Right ventricle myocardium superior (tissue), 1 donor: ENCODE data around the gene PHF19. TPM values are rescaled to one million over a fixed set of nuclear protein-coding genes. Genes with fewer than 3 reads are reported as not detected.

Experiments
- ATAC-seq: fragments of 200-7000 bp; cut with Tn5 transposase; one replicate; pipeline ENCODE4 v1.9.1; 2020; ENCODE audit warnings: mild to moderate bottlenecking; ENCODE audit not compliant: poor library complexity
- DNase-seq: peaks from one replicate; pipeline ENCODE4 v3.0.0-alpha.2; 2020
- intact Hi-C: fragments of 100-400 bp; cut with DNase I; formaldehyde crosslinking; loops from one replicate; pipeline ENCODE4 v1.11.2; 2022
- total RNA-seq: library from RNA; stranded (reverse); fragmentation: NEBNext Ultra II Directional; extraction: Animal tissue kit (Norgen Biotek cat#: 25700); gene quantifications from one replicate; pipeline ENCODE4 v1.2.1, GENCODE V29; 2021
- donor health status: DM: no; HTN: yes; CAD: no; lungs with severe emphysema.

PHF19 gene
- total RNA-seq, 1 donor from 2014 or later, result 11.9 TPM

- ATAC-seq (no peak), DNase-seq (no peak)
- intact Hi-C loops, result no loop called here
Measured at GRCh38 chr9:120895951-120896350, 19.0 kb upstream of the PHF19 start.

DNA sequence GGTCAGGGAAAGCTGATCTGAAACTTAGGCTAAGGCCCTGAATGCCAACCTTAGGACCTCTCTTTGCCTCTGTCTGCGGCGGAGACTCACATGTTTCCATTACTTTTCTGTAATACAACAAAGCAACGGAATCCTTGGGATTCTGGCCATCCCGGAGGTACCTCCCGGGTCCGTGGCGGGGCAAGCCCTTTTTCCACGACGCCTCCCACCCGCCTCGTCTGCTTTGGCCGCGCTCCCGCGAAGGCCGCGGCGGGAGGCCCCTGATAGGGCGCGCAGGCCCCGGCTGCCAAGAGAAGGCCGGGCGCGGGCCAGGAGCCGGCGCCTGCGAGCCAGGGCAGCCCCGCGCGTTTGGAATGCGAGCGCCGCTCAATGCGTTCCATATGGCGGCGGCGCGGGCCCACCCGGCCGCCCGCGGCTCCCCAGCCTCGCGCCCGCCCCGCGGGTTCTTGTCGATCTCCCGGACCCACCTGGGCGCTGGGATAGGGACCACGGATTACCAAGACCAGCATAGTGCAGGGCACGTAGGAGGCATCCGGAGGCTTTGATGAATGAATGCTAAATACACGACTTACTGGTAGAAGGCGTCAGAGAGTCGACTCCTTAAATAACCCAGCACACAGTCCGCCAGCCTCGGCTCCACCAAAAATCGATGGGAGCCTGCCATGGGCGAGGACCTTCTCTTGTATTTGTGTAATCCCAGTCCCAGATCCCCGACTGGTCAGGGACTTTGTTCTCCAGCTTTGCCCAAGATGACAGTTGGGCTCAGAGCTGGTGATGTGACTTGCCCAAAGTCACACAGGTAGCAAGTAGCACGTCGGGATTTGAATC is 17.5 kb upstream of the PHF19 start:
- ATAC-seq, result peak; percentile 91
- DNase-seq, result peak; percentile 73

GRCh38 chr9:120893611-120894307 is 16.8 kb upstream of the PHF19 start:
- DNase-seq, result no peak
- intact Hi-C loops, result no loop called here
- ATAC-seq, result no peak

More for the DNA sequence above, 17.5 kb upstream of the PHF19 start:
- intact Hi-C loops, result no loop called here

DNA sequence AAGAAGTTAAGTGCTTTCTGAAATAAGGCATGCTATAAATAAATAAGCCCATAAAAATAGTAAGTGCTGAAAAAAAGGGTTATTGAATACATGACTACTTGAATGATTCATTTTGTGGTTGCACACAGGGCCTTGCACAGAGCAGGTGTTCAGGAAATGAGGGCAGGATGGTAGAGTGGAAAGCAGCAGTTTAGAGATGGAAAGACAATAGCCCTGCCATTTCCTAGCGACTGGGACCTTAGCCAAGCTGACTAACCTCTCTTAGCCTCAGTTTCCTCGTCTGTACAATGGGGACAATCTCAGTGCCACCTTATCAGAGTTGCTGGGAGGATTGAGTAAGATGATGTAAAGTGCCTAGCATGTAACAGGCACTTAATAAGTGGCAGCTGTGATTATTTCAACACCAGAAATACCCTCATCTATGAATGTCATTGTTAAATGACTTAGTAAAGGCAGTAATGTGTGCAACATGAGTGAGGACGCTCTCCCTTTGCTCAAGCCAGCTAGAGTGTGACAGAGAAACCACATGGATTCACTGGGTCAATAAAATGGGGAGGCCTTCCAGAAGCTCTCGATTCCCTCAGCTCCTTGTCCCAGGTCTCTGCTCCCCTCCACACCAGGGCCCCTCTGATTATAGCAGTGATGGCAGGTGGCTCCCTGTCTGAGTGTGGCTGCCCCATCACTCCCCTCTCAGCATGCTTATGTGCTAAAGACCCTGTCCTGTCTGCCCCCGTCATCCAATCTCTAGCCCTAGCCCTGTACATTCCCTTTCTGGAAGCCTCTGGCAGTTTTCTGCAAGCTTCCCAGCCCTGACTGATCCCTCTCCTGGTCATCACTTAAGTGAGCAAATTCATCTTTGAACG is 16.0 kb upstream of the PHF19 start:
- no peak for ATAC-seq
- DNase-seq, result no peak
- intact Hi-C loops, result no loop called here

- no peak for DNase-seq
Measured at GRCh38 chr9:120891884-120892747, 15.1 kb upstream of the PHF19 start.

DNA sequence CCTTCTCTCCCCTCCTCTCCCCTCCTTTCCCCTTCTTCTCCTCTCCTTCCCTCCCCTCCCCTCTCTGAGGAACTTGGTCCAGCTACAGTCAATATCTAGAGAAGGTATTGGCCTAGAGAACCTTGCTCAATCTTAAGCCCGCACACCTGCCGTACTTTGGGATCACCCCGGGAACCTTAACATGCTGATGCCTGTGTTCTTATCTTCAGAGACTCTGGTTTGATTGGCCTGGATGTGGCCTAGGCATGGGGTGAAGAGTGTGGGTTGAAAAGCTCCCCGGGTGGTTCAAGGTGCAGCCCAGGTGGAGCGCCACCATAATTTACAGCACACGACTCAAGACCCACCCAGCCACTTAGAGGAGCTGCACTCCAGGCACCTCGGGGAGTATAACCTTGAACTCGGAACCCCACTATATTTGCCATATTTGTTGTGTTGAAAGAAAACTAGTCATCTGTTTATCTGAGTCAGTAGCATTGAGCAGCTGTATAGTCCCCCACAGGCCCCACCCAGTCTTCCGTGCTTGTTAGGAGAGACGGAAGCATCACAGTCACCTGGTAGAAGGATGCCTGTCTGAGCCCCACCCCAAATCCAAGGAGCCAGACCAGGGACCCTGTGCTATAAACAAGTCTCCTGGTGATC is 14.4 kb upstream of the PHF19 start:
- intact Hi-C loops, result no loop called here
- ATAC-seq (no peak), DNase-seq (no peak)

More at GRCh38 chr9:120891884-120892747, 15.1 kb upstream of the PHF19 start:
- ATAC-seq, result no peak
- intact Hi-C loops, result no loop called here

DNA sequence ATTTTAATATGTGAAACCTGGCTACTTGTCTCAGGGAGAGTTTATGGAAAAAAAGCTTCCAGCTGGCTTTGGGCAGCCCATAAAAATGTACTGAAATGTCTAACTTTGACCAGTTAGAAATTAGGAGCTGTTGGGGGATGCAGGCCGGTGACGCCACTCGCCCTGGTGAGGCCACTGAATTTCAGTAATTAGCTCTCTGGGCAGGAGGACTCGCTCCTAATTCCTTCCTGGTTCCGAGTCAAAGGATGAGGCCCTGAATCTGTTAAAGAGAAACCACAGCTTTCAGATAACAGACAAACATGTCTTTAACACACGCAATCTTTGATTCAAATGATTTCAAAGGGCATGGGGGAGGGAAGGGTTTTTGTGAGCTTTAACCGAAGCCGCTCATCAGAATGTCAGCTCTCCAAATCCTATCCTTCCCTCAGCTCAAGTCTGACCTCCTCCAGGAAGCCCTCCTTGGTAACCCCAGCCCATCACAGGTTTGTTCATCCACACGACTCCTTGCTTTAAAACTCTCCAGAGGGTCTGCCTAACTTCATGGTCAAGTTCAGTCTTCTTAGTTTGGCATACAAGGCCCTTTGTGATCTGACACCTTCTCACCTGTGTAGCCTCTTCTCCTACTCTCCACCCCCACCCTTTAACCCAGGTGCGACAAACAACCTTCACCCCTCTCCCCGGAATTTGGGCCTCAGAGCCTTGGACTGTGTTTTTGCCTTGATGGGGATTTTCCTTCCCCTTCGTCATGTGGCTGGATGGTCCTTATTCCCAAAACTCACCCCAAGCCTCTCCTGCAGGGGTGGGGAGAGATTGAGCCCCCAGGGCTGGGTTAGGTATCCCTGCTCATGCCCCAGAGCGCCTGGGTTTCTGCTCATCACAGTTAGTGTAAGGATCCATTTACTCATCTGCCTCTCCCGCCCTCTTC is 13.6 kb upstream of the PHF19 start:
- intact Hi-C loops, result no loop called here
- ATAC-seq, result no peak
- DNase-seq, result no peak

GRCh38 chr9:120889606-120890271 is 12.8 kb upstream of the PHF19 start:
- no peak for ATAC-seq
- intact Hi-C loops, result no loop called here
- no peak for DNase-seq

GRCh38 chr9:120888626-120889025 is 11.6 kb upstream of the PHF19 start:
- intact Hi-C loops, result no loop called here
- ATAC-seq (no peak), DNase-seq (no peak)

DNA sequence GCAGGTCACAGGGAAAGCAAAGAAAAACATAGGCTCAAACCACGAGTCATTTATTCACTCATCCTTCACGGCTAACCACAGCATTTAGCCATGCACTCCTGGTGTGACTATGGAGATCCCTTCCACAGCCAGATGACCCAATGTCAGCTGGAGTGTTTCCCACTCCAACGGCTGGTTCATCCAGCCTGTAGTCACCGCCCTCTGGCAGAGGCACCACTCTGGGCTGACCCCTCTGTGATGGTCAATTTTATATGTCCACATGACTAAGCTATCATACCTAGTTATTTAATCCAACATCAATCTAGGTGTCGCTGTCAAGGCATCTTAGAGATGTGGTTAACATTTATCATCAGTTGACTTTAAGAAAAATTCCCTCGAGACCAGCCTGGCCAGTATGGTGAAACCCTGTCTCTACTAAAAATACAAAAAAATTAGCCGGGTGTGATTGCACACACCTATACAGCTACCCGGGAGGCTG is 9.5 kb upstream of the PHF19 start:
- DNase-seq (peak; percentile 71), ATAC-seq (peak; percentile 80)
- intact Hi-C loops, result no loop called here

DNA sequence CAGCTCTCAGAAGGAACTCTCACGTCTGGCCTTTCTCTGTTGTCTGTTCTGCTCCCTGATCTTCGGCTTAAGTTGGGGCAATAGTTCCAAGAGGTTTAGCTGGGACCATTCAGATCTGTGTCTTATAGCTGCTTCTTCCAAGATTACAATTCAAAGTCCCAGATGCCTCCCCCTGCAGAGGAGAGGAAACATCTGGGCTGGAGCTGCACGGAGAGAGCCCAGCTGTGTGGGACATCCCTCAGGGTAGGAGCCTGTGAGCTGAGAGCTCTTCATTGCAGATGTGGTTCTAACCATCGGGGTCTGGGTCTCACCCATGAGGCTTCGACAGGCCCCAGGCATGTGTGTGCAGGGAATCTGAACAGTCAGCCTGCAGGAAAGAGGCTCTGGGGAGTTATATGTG is 9.0 kb upstream of the PHF19 start:
- DNase-seq, result no peak
- intact Hi-C loops, result no loop called here
- peak; percentile 69 for ATAC-seq

DNA sequence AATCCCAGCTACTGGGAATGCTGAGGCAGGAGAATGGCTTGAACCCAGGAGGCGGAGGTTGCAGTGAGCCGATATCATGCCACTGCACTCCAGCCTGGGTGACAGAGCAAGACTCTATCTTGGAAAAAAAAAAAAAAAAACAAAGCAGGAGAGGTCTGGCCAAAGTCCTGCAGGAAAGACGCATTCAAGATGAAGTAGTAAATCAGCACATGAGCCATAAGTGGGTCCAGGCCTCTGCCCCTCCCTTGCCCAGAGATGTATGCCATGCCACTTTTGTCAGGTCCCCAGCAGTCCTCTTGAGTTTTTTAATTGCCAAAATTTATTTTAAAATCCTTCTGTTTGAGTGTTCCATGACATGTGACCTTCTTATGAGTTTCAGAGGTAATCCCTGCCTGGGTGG is 8.5 kb upstream of the PHF19 start:
- no peak for DNase-seq
- ATAC-seq, result no peak
- intact Hi-C loops, result no loop called here

GRCh38 chr9:120883608-120883996 is 6.6 kb upstream of the PHF19 start:
- no peak for ATAC-seq
- intact Hi-C loops, result no loop called here
- no peak for DNase-seq

DNA sequence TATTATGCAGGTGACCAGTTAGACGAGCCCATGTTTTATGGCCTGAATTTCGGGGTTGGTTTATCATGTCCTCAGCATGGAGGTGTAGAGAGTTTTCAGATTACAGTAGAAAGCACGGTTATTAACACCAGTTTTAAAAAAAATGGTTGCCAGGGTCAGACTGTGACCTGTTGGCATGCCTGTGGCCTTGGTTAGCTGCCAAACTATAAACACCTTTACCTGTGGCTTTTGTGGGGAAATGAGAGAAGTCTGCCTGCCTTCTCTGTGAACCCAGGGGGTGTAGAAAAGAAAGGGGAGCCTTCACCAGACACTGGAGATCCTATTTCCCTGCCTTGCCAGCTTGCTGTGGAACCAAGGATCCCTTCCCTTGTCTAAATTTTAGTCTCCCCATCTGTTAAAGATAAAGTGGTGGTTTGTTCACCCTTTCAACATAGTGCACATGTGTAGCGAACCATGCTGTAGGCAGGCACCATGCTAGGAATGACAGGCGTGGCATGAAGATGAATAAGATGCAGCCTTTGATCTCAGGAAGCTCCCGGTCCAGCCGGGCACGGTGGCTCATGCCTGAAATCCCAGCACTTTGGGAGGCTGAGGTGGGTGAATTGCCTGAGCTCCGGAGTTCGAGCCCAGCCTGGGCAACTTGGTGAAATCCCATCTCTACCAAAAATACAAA is 6.1 kb upstream of the PHF19 start:
- no peak for DNase-seq
- intact Hi-C loops, result no loop called here
- ATAC-seq, result no peak

- ATAC-seq, result no peak
- intact Hi-C loops, result loop anchor here (5.0 kb wide), 1 partner anchor 38 kb away; no protein-coding TSS in a partner anchor
- DNase-seq, result no peak
Measured at GRCh38 chr9:120879446-120879845, 2.5 kb upstream of the PHF19 start.
